NCI-H774 (cell line): ENCODE measurements around the gene RPL34.

ENCODE experiments used
- DNase-seq: peaks from one replicate; lab custom pipeline; 2025; lab: John Stamatoyannopoulos, UW

RPL34 gene

GRCh38 chr4:108624263-108625056 is 4.1 kb downstream of the RPL34 start:
- DNase-seq: no peak

- no peak for DNase-seq
These were observed 5.7 kb downstream of the RPL34 start for GRCh38 chr4:108626056-108626455.

GRCh38 chr4:108628411-108628810 is 8.0 kb downstream of the RPL34 start:
- no peak for DNase-seq

- no peak for DNase-seq
These were observed 14.8 kb downstream of the RPL34 start for GRCh38 chr4:108635070-108635655.

- DNase-seq: no peak
These were observed 15.9 kb downstream of the RPL34 start for GRCh38 chr4:108636246-108636645.

GRCh38 chr4:108637856-108638255 is 17.5 kb downstream of the RPL34 start:
- DNase-seq: no peak

GRCh38 chr4:108644237-108644636 is 23.9 kb downstream of the RPL34 start:
- DNase-seq: no peak

GRCh38 chr4:108646706-108647105 is 26.3 kb downstream of the RPL34 start:
- DNase-seq: no peak

- no peak for DNase-seq
These were observed 29.5 kb downstream of the RPL34 start for GRCh38 chr4:108649863-108650211.

- peak; percentile 84 for DNase-seq
These were observed 30.0 kb downstream of the RPL34 start, which contains the start of gene OSTC for GRCh38 chr4:108650212-108651013. Gene OSTC, plus strand, starts transcription at chr4:108650599. Its CDS starts 57 bp downstream, at chr4:108650656.

GRCh38 chr4:108651014-108651791 is 30.8 kb downstream of the RPL34 start:
- DNase-seq: no peak

GRCh38 chr4:108662629-108663028 is 42.3 kb downstream of the RPL34 start:
- no peak for DNase-seq

GRCh38 chr4:108674356-108674977 is 54.1 kb downstream of the RPL34 start:
- no peak for DNase-seq
